WTC11 (cell line): Measurements from ENCODE around the gene EMD.

ENCODE experiments used
- CTCF ChIP-seq: fragments of 200-600 bp; IDR thresholded peaks from 2 replicates; pipeline ENCODE4 v1.8.0; 2022; ENCODE audit warnings: antibody characterized with exemption
- GABPB1 ChIP-seq: sonication (generic); formaldehyde crosslinking; IDR thresholded peaks from 2 replicates; pipeline ENCODE4 v1.8.1; 2023; ENCODE audit warnings: mild to moderate bottlenecking, missing genetic modification reagents
- GRHL2 ChIP-seq: fragments of 250-450 bp; sonication (Bioruptor Pico); IDR thresholded peaks from 2 replicates; pipeline ENCODE4 v1.8.0; 2022; ENCODE audit warnings: mild to moderate bottlenecking, moderate library complexity; ENCODE audit not compliant: insufficient replicate concordance, severe bottlenecking
- HMGXB4 ChIP-seq: sonication (generic); formaldehyde crosslinking; IDR thresholded peaks from 2 replicates; pipeline ENCODE4 v1.8.1; 2023; ENCODE audit warnings: mild to moderate bottlenecking, moderate library complexity, missing genetic modification reagents
- JUN ChIP-seq: sonication (generic); formaldehyde crosslinking; IDR thresholded peaks from 2 replicates; pipeline ENCODE4 v1.8.0; 2023; ENCODE audit warnings: mild to moderate bottlenecking, missing genetic modification reagents
- MYBL2 ChIP-seq: sonication (generic); formaldehyde crosslinking; IDR thresholded peaks from 2 replicates; pipeline ENCODE4 v1.8.1; 2023; ENCODE audit warnings: mild to moderate bottlenecking, moderate library complexity, missing genetic modification reagents
- RELA ChIP-seq: sonication (generic); formaldehyde crosslinking; IDR thresholded peaks from 2 replicates; pipeline ENCODE4 v1.8.1; 2022; ENCODE audit warnings: missing genetic modification reagents, mild to moderate bottlenecking, borderline replicate concordance
- ZNF281 ChIP-seq: sonication (generic); formaldehyde crosslinking; IDR thresholded peaks from 2 replicates; pipeline ENCODE4 v1.8.0; 2023; ENCODE audit warnings: mild to moderate bottlenecking, missing genetic modification reagents
- ZNF512 ChIP-seq: sonication (generic); formaldehyde crosslinking; IDR thresholded peaks from 2 replicates; pipeline ENCODE4 v1.8.1; 2022; ENCODE audit warnings: missing genetic modification reagents, borderline replicate concordance

- TF ChIP-seq RELA (CRISPR knock-in tag) (no peak), HMGXB4 (CRISPR knock-in tag) (no peak), CTCF (no peak), JUN (CRISPR knock-in tag) (no peak), ZNF512 (CRISPR knock-in tag) (no peak), ZNF281 (CRISPR knock-in tag) (no peak), GABPB1 (CRISPR knock-in tag) (no peak), GRHL2 (no peak), MYBL2 (CRISPR knock-in tag) (no peak)
These were observed 14.0 kb upstream of the EMD start for GRCh38 chrX:154365052-154365600.
